ENCODE results near the gene C4orf50.

C4orf50 gene

DNA sequence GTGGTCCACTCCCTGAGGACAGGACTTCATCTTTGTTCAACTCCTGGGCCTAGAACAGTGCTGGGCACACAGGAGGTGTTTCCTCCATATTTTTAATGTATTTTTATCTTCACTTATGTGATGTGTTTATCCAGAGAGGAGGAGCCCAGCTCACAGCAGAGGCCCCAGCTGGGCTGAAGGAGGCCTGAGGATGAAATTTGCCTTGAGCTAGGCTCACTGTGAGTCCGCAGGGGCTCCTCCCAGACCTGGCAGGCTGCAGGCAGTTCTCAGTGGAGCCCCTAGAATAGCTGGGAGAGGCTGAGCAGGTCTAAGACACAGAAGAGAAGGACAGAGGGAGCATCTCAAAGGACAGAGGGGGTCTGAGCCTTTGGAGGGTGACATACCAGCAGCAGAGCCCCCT lies 26.8 kb downstream of the C4orf50 start:
- no peak for DNase-seq

DNA sequence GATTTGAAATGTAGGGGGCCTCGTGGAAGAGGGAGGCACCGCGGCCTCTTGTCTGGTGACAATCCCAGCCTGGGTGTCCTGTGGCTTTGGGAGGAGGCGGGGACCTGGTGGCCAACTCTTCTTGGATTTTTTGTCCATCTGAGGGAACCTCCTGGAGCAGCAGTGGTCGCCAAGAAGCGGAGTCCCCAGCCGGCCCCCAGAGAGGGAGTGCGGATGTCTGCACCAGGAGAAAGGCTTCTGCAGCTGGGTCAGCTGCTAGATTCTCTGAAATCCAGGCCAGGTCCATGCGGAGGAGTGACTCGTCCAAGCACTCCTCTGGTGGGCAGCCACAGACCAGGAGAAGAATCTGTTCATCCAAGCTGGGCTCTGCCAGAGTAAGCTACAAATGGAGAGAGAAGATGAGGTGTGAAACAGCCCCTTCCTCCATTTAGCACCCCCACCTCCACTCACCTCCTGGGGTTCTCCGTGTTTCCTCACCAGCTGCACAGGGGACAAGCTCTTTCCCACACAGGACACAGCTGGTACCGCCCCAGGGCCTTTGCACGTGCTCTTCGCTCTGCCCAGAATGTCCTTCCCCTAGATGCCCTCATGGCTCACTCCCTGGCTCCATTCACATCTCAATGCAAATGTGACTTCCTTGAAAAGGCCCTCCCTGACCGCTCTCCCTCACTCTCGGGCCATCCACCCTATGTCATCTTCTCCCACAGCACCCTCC lies 27.6 kb downstream of the C4orf50 start:
- DNase-seq = no peak

DNA sequence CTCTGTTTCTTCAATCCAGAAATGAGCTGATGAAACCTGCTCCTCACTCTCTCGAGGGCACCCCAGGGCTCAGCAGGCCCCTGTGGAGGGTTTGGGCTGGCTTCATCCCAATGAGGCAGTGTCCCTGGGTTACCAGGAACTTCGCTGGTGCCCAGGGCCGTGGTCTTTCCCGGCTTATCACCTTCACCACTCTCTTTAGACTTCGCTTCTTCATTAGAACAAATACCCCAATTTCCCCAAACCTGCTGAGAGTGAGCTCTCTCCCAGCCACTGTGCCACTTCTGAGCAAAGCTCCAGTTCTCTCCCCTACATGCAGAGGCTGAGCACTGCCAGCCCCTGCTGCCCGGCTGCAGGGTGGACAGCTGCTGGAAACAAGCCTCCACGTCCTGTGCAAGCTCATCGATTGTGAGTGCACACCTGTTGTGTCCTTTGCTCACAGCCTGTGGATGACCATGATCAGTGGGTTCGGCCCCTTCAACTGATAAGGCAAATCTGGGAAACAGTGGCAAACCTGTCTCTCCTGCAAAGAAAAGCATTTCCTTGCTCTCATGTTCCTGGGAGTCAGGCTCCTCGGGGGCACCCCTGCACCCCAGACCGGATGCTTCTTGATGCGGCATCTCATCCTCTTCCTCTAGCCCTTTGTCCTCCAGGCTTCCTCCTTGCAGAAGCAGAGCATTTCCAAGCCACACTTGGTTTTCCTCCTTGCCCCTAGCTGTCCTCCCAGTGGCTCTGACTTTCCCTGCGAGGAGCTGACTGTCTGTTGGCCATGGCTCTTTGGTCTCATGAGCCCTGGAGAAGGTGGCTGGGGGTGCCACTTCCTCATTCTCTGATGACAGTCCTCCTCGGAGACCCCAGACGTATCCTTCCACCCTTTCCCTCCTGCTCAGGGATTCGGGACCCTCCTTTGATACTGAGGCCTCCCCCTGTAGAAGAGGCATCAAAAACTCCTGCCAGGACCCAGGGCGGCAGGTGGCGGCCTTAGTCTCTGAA lies 28.7 kb downstream of the C4orf50 start:
- DNase-seq = no peak

DNA sequence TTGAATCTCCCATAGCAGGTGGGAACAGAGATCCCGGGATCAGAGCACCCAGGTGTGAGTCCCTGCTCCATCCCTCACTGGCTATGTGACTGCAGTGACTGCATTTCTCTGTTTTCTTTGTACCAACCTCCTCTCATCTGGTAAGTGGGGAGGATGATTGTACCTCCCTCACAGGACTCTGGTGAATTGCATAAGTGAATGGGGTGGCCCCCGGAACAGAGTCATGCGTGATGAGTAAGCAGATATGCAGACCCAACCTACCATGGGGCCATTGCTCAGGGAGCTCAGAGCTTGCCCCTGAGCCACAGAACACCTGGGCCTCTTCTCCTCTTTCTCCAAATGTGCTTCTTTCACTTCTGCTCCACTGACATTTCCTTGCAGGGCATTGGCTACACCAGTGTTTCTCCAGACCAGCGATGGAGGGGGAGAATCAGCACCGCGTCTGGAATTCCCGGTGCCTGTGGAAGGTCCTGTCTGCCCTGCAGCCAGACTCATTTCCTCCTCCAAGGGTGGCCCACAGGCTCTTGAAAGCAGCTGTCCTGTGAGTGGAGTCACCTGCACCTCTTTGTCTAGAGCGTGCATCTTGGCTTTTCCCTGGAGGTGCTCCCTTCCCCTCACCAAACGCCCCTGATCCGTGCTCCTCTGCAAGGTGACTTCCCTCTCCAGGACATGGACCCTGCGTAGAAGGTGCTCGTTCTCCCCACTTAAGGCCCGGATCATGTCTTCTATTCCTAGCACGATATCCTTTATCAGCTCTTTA lies 30.0 kb downstream of the C4orf50 start:
- DNase-seq = no peak

DNA sequence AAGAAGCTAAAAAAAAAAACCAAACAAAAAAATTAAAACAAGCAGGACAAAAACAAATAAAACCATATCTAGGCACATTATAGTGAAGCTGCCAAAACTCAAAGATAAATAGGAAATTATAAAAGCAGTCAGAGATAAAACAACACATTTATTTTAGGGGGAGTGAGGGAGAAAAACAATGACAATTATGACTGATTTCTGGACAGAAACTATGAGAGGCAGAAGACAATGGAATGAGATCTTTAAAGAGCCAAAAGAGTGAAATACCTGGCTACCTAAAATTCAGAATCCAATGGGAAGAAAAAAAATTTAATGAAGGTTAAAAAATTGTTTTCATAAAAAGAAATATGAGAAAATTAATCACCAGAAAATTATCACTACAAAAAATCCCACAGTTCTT lies 33.4 kb downstream of the C4orf50 start:
- DNase-seq = no peak

DNA sequence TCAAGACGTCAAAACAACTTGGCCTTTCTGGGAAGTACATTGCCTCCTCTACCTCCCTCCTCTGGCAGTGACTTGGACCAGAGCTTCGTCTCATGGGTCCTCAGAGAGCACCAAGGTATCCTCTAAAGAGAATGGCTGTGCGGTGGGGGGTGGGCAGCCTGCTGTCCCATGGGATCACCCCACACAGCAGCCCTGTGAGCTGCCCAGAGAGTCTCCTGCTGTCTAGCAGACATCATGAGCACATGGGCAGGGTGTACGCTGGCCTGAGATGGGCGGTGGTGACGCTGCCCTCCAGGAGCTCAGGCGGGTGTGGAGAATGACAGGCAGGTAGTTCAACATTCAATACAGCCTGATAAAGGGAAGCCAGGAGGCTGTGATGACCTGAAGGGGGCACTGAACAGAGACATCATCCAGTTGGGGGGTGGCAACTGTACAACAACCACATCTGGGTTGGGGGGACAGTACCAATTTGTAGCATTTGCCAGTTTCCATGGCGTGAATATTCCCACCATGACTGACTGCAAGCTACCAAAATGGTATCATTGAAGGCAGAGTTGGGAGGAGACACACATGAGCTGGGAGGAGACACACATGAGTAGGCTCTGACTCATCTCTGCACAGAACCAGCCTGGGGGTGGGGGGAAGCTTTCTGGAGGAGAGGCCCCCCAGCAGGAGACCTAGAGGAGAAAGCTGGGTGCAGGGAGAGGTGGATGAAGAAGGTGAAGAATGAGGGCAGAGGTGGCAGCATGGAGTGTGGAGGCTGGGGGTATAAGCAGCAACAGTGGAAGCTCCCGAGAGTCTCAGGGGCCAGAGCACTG lies 35.9 kb downstream of the C4orf50 start:
- no peak for DNase-seq

DNA sequence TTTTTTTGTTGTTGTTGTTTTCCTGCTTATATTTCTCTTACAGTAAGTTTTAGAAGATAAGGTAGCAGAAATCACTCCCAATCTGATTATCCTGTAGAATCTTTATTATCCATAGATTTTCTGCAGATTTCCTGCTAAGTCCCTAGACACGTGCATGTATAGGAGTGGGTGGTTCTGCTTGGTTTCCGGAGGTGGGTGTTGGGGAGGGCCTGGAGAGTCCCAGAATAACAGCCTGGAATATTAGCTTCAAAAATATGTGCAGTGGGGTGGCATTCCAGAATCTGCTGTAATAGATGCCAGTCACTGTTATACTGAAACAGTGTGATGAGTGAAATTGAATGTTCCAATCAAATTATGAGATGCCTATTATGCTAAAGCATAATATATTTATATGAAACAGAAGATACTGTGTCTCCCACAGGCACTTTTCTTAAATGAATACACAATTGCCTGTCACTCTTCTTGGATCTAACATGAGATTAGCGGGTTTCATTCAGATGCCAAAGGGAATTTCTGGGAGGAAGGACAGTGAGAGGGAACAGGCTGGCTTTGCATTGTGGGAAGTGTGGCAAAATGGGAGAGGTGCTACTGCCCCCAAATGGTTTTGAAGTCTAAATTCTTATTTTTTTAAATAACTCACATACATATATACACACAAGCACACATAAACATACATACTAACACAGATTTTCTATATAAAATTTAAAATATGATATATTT lies 37.6 kb downstream of the C4orf50 start:
- no peak for DNase-seq

DNA sequence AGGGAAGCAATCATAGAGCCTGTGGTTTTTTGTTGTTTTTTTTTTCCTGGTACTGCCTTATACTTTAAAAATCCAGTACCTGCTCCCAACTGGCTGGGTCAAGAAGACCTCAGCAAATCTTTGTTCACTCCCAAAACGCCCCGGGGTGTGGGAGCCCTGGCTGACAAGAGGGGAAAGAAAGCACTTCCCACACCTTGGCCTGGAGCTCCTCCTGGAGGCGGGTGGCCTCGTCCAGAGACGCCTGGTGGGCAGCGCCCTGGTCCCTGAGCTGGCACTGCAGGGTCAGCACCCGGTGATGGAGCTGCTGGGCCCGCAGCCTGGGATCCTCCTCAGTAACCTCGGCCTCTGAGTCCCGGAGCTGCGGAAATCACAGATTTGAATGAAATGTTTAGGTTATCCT lies 38.2 kb downstream of the C4orf50 start:
- no peak for DNase-seq

DNA sequence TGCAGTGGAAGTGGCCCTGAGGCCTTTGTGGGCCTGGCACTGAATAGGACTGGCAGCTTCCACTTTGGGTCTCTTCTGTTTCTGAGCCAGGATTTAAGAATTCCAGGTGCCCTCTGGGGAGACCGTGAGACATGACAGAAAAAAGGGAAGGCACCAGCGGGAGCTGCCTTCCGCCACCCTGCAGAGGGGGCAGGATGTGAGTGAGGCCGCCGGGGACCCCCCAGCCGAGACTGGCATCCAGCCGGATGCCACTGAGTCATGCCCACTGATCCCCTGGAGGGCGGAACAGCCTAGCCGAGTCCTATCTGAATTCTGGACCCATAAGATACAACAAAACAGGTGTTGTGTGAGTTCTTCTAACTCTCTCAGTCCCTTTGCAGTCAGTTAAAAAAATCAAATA lies 41.3 kb downstream of the C4orf50 start:
- no peak for DNase-seq

DNA sequence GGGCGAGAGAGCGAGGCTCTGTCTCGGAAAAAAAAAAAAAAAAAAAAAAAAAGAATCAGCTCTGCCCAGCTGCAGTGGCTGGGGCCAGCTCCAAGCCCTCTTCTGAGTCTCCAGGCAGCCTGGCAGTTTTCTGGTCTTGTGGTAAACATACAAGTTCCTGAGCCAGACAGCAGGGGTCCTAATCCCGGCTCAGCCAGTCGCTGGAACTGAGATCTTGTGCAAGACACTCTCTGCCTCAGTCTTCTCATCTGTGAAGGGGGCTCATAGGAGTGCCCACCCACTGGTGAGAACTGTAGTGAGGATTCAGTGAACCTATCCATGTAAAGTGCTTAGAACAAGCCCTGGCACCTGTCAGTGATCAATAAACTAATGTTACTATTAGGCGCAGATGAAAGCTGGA lies 41.8 kb downstream of the C4orf50 start:
- DNase-seq = no peak

DNA sequence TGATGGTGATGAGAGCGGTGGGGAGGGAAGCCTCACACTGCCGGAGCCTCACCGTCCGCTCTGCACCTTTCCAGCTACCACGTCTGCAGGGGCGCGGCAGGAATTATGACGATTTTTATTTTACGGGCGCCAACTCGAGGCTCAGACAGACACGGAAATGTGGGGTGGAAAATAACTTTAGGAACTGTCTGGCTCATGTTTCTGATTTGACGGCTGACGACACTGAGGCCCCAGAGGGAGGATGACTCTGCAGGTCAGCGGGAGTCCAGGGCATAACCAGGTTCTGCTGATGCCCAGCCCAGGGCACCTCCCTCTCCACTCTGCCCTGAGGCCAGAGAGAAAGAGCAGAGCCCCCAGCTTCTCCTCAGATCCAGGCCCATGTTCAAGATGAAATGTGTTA lies 43.9 kb downstream of the C4orf50 start:
- no peak for DNase-seq

DNA sequence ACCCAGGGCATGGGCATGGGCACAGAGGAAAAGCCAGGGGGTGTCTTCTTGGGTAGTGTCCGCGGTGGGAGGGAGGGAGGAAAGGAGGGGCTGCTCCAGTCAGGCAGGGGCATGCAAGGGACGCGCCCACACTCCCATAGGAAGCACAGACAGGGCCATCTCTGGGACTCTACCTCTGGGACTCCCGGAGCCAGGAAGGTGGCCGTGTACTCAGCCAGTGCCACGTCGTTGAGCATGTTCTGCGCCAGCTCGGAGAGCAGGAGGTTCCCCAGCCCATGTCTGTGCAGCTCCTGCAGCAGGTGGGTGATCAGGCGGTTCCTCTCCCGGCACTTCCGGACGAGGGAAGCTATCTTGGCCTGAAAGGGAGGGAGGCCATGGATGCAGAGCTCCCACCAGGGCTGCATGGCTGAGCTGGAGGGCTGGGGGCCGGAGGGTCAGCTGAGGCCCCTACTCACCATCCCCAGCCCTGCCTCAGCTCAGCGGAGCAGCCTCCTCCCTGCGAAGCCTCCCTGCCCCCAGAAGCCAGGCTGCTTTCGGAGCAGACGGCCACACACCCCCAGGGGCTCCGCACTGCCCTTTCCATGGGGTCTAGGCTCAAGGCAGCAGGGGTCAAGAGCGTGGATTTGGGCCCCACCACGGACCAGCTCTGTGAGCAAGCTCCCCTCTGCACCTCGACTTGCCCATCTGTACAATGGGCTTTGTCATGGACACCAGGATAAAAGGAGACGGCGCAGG lies 44.6 kb downstream of the C4orf50 start:
- DNase-seq = no peak

DNA sequence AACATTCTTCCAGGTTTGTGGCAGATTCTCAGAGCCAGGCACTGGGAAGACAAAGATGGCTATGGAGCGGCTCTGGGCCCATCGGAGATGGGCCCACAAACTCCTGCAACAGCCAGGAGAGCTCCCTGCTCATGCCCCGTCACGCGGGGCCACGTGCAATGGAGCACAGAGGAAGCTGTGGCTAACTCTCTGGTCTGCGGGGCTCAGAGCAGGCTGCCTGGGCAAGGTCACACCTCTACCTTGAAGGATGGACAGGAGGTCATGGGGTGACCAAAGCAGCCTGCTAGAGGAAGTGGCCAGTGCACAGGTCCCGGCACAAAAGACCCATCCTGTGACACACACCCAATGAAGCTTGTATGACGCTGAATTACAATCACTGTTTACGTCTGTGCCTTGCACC lies 45.2 kb downstream of the C4orf50 start:
- no peak for DNase-seq

DNA sequence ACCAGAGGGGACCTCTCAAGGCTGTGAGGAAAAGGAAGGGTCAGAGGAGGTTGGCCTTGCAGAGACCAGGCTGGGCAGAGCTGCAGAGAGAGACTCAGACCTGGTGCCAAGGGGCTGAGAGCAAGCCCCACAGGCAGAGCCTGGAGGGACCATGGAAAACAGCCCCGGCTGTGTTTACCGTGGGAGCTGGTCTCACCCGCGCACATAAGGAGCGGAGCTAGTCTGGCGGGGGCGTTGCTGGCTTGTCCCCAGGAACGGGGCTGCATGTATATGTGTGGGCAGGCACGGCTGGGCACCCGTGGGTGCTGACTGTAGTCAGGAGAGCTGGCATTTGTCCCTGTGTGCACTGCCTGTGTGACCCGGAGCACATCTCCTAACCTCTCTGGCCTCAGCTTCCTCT lies 45.7 kb downstream of the C4orf50 start:
- no peak for DNase-seq

DNA sequence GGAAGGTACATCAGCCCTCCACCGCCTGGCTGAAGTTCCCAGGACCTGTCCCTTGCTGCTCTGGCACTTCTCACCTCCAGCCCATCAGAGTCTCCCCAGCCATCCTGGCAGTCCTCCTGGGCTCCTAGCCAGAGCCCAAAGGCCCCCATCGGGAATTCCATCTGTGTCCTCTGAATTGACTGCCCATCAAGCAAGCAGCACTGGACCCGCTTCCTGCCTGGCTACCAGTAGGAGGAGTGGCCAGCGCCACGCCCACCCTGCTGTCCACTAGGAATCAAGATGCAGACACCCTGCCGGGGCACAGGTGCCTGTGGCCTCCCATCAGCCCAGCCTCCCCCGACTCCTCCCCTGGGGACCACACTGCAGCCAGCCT lies 47.2 kb downstream of the C4orf50 start:
- DNase-seq = no peak

DNA sequence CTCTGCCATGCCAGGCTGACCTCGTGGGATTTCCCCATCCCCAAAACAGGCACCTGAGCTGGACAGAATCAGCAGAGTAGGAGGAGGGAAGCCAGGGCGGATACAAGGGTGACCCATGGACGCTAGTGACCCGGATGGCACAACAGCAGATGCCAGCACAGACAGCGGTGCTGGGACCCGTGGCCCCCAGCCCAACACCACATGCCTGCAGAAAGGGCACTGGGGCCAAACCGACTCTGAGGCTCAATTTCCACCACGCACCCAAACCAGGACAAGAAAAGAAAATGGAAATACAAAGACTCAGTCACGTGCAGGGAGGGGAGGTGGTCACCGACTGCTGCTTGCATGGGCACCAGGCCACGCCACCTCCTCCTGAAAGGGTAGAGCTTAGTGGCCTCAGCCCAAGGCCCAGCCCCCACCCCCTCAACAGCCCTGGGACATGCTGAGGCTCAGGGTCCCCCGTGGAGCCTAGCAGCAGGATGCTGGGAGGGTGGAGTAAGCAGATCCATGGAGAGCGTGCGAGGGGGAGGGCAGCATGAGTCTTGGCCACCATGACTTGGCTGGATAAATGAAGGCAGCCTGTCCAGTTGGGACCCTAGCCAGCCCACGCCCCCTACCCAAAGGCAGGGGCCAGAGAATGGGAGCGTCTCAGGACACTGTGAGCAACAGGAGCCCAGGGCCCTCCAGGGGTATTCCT lies 47.7 kb downstream of the C4orf50 start:
- DNase-seq = no peak

DNA sequence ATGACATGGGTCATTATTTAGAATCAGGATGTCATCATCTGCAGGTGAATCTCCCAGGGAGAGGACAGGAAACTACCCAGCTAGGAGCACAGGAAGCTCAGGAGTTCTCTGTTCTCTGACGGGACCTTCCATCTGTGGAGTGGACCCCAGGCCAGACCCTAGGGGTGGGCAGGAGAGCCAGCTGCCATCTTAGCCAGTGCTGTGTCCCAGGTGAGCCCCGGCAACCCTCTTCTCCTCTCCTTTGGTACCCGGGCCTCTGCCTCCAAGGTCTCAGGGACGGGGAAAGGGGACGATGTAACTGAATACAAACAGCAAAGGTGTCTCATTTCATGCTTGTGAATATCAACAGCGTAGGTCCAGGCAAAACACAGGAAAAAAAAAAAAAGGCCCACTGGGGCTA lies 48.5 kb downstream of the C4orf50 start:
- no peak for DNase-seq

DNA sequence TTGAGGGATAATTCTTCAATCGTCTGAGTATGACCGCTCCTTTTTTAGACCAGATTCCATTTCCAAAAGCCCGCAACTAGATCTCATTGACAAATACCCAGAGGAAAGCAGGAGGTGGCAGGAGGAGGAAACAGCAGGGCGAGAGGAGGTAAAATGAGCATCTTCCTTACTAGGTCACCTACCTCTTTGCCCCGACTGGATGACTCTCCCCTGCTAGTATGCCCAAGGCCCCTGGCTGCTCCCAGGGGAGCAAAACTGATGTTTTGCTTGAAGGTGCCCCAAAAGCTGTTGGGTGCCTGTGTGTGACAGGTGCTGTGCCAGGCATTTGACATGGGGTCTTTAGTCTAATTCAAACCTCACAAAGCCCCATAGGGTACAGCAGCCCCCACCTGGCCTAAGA lies 48.9 kb downstream of the C4orf50 start:
- DNase-seq = no peak

DNA sequence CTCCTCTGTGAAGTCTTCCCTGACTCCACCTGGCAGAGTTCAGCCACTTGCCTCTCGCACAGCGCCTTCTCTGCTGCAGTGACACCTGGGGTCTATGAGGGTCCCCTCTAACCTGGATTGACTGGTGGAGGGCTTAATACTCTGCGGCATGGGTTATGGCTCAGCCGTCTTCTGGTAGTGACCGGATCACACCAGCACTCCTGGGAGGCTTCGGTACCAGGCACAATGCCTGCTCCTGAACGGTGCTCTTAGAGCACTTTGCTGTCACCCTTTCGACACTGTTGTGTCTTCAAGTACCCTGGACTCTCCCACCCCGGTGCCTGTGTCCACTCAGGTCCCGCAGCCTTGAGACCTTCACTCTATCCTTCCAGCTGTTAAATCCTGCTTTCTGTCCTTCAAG lies 50.0 kb downstream of the C4orf50 start:
- DNase-seq = no peak

DNA sequence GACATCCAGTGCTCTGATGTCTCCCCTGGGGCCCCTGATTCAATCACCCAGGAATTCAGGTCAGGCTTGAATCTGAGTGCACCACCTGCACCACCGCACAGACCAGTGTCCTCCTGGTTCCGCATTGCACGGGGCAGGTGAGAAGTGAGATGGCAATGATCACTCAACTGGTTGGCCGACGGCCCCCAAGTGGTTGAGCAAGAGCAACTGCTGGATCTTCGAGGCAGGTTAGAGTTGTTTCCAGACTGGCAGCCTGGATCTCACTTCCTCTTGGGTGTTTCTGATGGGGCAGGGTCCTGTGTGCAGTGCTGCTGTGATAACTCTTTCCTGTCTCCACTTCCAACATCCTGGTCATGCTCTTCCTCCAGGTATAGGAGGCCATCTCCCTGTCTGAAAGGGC lies 50.4 kb downstream of the C4orf50 start:
- DNase-seq = no peak

DNA sequence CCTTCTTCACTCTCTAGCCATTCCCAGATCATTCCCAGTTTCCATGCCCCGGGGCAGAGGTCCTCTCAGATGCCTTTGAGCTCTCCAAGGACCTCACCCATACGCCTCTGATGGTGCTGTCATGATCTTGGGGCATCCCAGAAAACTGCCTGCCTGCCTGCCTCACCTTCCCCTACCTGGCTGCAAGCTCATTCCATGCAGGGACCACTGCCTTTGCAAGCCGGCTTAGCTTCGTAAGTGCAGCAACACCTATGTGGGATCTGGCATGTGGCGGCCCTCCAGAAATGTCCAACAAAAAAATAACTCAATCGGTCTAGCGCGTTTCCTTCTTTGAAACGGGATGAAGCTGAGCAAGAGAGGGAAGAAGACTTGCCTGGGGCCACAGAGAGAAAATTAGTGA lies 53.0 kb downstream of the C4orf50 start:
- DNase-seq = no peak

All from fibroblast of skin of right quadriceps (primary cell).